Pulmonary artery endothelial cell (primary cell): ENCODE data around the gene BCAN. TPM values are rescaled to one million over a fixed set of nuclear protein-coding genes. Genes with fewer than 3 reads are reported as not detected.
"Not testable (repeated sequence)": the region's sequence is repeated elsewhere in the genome, so short reads cannot be mapped to it uniquely, and the experiment has no call there.

ENCODE experiments used
- DNase-seq: peaks from one replicate; pipeline ENCODE4 v3.0.0-alpha.2; 2011; ENCODE audit warnings: low read depth, low spot score
- total RNA-seq: library from RNA; depleted of rRNA; stranded (reverse); fragments of >200 nt; gene quantifications from 2 replicates; pipeline ENCODE4 v1.2.3, GENCODE V29; 2014

BCAN gene
- total RNA-seq, 1 donor from 2014 or later, result not detected

DNA sequence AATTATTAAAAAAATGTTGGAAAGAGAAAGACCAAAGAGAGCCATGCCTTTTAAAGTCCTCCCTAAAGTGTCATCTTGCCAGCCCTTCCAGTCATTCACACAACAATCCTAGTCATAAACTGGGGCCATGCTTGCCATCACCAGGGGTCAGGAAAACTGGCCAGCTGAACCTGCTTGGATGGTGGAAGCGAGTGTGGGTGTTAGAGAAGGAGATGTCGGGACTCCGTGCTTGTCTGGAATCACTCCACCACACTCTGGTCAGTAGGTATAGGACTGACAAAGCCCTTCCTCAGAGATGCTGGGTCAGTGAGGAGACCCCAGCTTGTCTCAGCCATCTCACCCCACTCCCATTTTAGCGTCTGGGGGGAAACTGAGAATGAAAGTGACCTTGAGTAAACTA lies 26.0 kb upstream of the BCAN start:
- DNase-seq, result no peak

DNA sequence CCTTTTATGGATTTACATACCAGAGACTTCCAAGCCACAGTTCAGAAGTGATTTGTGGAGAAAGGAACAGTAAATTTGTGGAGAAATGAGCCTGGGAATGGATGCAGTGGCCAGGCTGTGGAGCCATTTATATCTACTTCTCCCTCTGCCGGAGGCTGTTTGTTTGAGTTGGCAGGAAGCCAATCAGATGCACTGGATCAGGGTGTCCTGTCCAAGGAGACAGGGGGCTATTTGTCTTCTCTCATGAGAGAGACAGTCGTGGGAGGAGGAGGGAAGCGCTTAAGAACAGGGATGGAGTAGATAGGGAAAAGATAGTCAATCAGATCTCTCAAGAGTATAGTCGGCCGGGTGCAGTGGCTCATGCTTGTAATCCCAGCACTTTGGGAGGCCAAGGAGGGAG lies 25.5 kb upstream of the BCAN start:
- DNase-seq, result no peak

DNA sequence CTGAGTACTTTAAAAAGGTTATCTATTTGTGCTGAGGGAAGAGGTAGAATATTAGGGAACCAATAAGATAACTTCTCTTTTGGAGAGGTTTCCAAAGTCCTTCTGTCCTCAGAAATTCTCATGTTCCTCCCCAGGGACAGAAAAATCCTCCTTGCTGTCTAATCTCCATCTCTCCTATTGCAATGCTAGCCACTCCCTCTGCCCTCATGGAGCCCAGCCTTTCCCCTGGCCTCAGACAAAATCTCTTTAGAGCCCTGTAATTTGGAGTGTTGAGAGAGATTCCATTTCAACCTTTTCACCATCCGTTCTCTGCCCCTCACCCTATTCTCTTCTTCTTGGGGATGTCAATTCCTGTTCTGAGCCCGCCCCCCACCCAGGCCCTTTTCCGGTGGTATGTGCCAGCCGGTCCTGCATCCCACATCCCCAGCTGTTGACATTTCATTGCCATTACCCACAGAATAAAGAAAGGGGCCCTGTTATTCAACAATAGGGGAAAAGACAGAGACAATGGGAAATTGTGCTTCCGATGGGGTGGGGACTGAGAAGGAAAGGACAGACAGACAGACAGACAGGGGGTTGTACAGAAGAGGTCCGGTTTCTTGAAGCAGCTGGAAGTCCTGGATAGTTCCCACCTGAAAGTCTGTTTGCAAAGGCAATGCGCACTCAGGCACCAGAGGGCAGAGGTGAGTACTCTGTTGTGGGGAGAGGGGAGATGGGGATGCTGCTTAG lies 22.9 kb upstream of the BCAN start, which contains the start of gene HAPLN2:
Gene HAPLN2 (plus strand): TSS at position 563 of the 729 bp plus-strand sequence. CDS start 4,076 bp downstream, outside the sequence.
- DNase-seq, result no peak

DNA sequence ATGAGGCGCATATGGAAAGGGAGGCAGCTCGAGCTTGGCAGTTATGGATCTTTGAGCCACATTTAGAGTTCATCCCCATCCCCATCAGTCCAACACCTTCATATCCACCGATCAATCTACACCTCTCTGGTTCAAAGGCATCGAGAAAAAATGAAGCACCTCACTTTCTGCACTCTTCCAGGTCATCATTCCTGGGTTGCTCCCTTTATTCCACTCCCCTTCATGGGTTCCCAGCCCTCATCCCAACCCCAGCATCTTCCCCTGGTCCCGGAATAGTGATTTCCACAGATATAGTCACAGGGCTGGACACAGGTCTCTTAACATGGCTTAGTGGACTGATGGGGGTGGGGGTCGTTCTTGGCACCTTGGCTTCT lies 22.3 kb upstream of the BCAN start:
- no peak for DNase-seq

DNA sequence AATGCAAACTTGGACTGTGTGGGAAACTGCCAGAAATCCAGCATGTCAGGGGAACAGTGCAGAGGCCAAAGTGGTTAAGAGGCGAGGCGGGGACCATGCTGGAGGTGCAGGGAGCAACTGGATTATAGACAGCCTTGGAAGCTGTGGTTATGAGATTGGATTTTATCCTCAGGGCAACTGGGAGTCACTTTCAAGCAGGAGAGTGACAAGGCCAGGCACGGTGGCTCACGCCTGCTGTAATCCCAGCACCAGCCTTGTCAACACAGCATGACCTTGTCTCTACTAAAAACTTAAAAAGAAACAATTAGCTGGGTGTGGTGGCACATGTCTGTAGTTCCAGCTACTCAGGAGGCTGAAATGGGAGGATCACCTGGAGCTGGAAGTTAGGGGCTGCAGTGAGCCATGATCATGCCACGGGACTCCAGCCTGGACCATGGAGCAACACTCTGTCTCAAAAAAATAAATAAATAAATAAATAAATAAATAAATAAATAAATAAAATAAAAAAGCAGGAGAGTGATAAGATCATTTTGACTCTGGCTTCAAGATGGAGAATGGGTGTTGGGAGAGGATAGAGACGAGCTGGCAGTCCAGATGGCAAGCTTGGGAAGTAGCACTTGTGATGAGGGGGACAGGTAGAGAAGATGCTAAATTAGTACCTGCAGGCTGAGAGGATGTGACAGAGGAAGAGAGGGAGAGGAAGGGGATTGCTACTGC lies 19.2 kb upstream of the BCAN start:
- DNase-seq, result no peak

DNA sequence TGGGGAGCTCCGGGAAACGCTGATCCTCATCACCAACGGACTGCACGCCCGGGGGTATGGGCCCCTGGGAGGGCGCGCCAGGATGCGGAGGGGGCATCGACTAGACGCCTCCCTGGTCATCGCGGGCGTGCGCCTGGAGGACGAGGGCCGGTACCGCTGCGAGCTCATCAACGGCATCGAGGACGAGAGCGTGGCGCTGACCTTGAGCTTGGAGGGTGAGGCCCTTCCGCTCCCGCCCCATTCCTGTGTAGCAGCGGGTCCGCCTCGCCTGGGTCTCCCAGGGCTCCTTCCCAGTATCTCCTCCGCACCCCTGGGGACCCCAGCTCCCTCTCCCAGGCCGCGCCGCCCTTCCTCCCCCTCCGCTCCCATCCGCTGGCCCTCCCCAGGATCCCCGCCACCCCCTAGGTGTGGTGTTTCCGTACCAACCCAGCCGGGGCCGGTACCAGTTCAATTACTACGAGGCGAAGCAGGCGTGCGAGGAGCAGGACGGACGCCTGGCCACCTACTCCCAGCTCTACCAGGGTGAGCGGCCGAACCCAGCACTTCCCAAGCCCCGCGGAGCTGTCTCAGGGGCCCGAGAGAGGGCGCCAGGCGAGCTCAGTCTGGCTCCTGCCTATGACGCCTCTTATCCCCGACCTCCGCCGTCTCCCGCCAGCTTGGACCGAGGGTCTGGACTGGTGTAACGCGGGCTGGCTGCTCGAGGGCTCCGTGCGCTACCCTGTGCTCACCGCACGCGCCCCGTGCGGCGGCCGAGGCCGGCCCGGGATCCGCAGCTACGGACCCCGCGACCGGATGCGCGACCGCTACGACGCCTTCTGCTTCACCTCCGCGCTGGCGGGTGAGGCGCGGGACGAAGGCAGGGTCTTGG lies 17.7 kb upstream of the BCAN start:
- no peak for DNase-seq

DNA sequence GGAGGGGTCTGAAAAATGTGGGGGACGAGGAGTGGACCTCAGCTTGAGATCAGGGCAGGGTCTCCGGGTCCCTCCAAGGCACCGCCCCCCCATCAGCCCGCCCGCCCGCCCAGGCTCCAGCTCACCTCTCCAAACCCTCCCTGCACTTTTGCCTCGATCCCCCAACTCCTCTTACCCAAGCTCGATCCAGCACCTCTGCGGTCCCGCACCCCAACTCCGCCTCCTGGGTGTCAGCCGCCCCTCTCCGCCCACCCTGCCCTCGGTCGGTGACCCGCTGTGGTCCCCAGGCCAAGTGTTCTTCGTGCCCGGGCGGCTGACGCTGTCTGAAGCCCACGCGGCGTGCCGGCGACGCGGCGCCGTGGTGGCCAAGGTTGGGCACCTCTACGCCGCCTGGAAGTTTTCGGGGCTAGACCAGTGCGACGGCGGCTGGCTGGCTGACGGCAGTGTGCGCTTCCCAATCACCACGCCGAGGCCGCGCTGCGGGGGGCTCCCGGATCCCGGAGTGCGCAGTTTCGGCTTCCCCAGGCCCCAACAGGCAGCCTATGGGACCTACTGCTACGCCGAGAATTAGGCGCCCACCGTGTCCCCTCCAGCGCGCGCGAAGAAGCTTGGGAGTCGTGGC lies 17.0 kb upstream of the BCAN start:
- no peak for DNase-seq

DNA sequence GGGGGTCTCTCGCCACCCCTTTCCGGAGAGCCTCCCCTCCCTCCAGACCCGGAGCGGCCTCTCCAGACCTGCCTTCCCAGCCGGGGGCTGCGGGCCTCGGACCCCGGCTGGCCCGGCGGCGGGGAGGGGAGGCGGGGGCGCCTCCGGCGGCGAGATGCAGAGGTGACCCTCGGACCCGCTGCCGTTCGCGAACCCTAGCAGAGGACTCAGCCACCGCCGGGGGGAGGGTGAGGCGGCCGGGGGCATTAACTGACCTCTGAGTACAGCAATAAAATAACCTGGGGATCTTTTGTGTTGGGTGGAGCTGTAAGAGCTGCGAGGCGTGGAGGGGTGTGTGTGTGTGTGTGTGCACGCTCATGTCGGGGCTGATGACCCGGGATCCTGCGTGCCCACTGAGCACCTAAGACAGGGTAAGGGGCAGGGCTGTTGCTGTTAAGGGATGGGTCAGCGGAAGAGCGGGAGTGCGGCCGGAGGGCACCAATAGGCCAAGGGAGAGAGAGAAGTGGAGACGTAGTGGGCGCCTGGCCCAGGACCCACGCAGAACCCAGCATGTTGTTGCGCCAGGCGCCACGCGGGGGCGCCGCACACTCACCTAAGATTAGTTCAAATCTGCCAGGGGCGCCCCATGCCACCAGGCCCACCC lies 16.4 kb upstream of the BCAN start:
- no peak for DNase-seq

DNA sequence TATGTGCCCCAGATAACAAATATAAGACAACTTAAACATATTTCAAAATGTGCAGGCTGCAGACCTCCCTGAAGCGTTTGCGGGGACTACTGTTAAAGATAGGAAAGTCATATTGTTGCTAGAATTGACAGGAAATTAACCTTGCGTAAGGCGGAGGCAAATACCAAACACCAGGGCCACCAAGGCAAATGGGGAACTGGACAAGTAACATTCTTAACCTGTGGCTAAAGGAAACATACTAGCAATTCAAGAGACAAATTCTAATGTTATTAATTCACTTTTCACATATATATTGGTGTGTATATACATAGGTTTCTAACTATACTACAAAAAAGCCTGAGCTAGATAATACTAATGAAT lies 15.9 kb upstream of the BCAN start:
- no peak for DNase-seq

DNA sequence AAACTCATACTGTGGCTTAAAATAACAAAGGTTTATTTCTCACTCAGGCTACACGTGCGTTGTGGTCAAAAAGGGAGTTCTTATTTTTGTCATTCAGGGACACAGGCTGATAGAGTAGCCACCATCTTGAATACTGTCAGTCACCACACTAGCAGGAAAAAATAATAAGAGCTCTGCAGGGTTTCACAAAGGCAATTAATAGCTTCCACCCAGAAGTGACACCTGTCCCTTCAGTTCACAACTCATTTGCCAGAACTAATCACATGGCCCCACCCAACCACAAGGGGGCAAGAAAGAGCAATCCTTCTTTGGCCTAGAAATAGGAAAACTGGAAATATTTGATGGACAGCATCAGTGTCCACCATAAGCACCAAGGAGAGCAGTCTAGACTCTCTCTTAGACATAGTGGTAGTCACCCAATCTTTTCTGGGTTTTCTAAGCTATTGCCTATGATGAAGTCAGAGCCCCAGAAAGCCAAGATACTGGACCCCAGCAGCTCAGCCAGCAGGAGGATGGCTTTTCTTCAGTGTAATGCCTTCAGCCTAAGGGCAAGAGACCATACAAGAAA lies 14.5 kb upstream of the BCAN start:
- no peak for DNase-seq

DNA sequence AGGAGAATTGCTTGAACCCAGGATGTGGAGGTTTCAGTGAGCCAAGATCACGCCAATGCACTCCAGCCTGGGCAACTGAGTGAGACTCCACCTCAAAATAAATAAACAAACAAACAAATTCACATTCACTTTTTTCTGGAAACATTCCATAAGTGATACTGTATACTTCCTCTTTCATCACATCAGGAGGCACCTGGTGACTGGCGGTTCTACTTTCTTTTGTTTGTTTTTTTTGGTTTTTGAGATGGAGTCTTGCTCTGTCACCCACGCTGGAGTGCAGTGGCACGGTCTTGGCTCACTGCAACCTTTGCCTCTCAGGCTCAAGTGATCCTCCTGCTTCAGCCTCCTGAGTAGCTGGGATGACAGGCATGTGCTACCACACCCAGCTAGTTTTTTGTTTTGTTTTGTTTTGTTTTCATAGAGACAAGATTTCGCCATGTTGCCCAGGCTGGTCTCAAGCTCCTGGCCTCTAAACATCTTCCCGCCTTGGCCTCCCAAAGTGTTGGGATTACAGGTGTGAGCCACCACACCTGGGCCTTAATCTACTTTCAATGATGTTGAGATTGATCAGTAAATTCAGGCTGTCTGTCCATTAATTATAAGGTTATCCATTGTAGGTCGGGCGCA lies 12.0 kb upstream of the BCAN start:
- DNase-seq, result no peak

DNA sequence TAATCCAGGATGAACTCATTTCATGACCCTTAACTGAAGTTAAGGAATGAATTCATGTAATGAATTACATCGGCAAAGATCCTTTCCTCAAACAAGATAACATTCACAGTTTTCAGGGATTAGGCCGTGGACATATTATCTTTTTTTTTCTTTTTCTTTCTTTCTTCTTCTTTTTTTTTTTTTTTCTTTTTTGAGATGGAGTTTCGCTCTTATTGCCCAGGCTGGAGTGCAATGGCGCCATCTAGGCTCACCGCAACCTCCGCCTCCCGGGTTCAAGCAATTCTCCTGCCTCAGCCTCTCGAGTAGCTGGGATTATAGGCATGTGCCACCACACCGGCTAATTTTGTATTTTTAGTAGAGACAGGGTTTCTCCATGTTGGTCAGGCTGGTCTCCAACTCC lies 10.8 kb upstream of the BCAN start:
- not testable (repeated sequence) for DNase-seq

DNA sequence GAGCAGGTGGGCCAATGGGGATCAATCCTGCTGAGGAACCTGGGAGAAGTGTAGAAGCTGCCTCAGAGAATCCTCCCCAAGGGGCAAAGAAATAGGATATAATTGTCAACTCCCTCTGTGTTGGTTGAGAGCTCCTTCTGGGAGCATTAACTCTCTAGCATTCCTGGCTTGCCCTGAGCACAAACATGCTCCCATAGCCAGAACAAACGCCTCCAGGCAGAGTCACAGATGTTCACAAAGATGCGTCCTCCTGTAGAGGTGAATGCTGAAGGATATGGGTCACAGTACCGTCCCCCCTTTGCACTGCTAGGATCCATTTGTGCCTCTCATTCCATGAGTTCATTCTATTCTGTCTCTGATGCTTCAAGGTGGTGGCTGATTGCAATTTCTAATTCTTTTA lies 9.6 kb upstream of the BCAN start:
- no peak for DNase-seq

DNA sequence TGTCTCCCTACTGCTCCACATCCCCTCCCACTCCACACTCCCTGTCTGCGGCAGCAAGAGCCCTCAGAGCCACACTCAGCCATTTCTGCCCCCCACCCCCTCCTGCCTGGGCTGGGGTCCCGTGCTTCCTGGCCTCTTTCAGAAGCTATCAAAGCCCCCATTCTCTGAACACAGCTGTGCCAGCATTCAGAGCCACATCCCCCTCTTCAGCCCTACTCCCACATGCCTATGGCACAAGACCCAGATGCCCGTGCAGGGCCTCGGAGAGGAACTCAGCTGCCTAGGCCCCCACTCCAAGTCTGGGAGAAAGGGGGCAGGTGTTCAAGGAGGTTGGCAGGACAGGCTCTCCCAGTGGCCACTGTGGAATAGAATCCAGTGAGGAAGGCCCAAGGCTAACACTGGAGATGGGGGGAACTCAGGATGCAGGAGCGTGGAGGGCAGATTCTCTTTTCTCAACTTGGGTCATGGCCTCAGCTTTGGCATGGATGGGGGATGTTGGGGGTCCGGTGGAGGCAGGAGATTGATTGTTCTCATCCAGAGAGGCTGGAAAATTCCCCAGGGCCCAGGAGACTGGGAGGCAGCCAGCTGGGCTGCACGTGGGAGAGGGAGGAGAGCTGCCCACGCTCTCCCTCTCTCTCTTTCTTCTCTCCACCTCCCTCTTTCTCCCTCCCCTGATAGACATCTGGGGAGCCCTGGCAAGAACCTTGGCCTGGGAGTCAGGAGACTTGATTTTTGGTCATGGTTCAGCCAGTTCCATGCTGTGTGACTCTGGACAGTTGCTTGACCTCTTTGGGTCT lies 3.5 kb upstream of the BCAN start:
- no peak for DNase-seq

DNA sequence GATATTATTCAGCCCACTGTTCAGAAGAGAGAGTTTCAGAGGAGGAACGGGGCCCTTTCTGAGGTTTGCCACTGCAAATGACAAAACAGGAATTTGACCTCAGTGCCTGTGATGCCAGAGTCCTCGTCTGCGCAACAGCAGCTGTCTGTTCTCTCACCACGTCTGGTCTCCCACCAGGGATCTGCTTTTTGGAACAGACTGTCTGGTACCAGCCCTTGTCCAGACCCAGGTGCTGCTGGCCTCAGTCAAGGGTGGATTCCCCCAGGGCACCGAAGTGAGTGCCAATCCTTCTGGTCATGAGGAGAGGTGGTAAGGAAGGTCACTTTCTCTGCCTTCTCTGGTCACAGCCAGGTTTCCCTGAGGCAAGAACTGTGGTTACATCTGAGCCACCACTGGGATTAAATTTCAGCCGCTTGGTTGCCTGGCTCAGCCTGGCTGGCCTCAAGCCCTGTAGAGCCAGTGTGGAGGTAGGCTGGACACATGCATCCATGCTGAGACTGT lies 2.3 kb upstream of the BCAN start:
- DNase-seq, result no peak

DNA sequence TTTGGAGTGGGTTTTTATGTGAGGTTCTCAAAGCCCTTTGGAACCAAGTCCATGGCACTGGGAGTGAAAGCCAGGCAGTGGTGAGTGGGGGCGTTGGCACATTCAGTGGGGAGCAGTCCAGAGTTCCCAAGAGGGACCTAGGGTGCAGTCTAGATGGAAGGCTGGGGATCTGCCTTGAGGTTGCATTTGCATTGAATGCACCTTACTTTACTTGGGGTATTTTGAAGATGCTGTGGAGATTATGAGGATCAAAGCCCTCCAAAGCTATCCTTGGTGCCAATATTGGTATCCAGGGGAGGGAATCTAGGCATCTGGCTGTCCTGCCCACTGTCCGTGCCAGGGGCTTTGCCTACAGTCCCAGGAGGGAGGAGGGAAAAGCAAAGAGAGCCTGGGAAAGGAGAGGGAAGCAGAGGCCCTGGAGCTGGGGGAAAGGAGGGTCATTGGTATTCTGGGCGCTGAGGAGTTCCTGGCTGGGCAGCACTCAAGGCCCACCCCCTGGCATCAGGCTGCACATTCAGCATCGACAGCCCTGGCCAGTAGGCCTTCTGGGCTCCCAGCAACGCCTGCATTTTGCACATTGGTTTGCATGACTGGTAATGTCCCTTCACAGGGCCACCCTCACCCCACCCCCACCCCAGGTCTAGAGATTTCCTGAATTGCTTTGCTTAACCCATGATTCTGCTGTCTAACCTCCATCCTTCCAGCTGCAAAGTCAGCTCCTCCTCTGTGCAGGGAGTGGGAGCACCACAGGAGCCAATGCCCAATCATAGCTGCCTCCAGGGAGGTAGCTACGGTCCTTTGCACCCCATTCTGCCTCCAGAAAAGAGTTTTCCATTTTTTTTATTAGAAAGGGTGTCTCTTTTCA lies 843 bp upstream of the BCAN start:
- DNase-seq, result no peak

DNA sequence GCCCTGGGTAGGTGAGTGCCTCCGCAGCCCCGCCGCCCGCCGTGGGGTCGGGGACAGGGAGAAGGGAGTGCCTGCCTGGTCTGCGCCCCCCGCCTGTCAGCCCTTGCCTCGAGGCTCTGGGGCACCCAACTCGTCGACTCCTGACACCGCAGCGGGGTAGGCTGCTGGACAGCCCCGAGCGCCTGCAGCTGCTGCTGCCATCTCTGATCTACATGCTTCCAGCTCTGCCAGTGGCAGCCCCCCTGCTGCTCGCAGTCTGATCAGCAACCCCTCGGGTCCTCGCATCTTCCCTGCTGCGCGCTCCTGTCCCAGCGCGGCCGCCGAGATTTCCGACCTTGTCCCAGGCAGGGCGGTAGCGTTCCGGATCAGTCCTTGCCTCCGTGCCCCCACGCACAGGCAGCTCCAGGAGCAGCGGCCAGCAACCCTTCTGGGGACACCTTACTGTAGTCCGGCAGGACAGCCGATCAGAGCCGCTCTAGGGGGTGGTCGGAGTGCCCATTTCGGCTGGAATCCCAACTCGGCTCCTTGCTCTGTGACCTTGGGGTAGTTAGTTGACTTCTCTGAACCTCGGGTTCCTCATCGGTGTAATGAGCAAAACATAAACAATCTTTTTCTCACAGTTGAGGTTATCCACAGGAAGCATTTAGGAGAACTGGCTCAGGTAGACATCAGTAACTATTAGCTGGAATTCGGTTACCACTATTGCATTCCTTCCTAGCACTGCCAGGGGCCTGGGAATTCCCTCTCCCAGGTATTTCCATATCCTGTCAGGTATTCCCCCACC lies 540 bp downstream of the BCAN start:
- DNase-seq, result no peak
